Spleen (tissue), 7 donors: ENCODE data around the gene MGAT5.

ENCODE experiments used
- POLR2A ChIP-seq, 3 donors: fragments of 450-650 bp; IDR thresholded peaks; one replicate each; pipeline ENCODE4 v1.5.1; 2017; ENCODE audit warnings: antibody characterized with exemption in 3 of 3, mild to moderate bottlenecking in 1 of 3
- POLR2AphosphoS5 ChIP-seq, 3 donors: sonication (generic); formaldehyde crosslinking; IDR thresholded peaks; one replicate each; pipeline ENCODE4 v1.5.1; 2017; ENCODE audit warnings: antibody characterized with exemption in 3 of 3
- TF ChIP-seq, protein P1 (sequence below), 11 experiments: fragments of 200-600 bp in 7 of 11; fragments of 450-650 bp in 4 of 11; sonication (generic) in 4 of 11; IDR thresholded peaks in 8 of 11; conservative IDR thresholded peaks in 3 of 11; 1 replicate in 7 of 11; 2 replicates in 4 of 11; pipeline versions ENCODE4 v1.4.0 to v1.8.0; 2016 to 2021; ENCODE audit warnings: antibody characterized with exemption in 11 of 11, inconsistent platforms in 4 of 11, mild to moderate bottlenecking in 1 of 11
- donor health status: DM: no; HTN: no; CAD: no; lungs with moderate emphysema.
- donor health status: DM: no; HTN: no; CAD: no.
- donor health status: DM: no; HTN: no; CAD: no.

DNA sequence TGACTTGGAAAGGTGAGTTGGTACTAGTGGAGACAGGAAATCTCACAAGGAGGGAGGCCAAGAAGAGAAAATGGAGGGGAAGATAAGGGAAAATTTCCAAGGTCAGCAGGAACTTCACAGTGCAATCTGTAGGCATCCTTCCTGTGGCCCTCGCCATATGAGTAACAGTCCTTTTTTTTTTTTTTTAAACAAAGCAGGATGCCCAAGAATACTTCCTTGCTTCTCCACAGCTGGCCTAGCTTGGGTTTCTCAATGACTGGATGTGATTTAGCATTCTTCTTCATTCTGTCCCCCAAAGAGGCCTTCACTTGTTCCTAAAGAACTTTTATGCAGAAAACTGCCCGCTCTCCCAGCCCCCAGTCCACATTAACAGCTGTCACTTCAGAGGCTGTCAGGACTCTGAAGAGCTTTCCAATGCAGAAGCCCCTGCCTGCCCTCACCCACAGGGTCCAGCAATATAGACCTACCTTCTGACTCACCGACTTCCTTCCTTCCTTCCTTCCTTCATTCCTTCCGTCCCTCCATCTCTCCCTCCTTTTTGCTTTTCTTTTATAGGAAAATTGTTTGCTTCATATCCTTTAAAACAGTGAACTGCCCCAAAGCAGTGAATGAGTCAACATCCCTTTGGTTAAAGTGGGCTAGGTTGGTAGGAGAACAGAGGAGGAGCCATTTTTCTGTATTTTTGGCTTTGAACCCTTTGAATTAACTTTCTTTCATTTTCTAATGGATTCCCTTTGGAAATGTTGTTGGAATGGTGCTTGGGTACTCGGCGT is 172.0 kb downstream of the MGAT5 start:
- TF ChIP-seq POLR2A (IDR thresholded peaks at IDR 0.05): no peak
- TF ChIP-seq, protein P1, sequence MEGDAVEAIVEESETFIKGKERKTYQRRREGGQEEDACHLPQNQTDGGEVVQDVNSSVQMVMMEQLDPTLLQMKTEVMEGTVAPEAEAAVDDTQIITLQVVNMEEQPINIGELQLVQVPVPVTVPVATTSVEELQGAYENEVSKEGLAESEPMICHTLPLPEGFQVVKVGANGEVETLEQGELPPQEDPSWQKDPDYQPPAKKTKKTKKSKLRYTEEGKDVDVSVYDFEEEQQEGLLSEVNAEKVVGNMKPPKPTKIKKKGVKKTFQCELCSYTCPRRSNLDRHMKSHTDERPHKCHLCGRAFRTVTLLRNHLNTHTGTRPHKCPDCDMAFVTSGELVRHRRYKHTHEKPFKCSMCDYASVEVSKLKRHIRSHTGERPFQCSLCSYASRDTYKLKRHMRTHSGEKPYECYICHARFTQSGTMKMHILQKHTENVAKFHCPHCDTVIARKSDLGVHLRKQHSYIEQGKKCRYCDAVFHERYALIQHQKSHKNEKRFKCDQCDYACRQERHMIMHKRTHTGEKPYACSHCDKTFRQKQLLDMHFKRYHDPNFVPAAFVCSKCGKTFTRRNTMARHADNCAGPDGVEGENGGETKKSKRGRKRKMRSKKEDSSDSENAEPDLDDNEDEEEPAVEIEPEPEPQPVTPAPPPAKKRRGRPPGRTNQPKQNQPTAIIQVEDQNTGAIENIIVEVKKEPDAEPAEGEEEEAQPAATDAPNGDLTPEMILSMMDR (IDR thresholded peaks at IDR 0.05 in 8 of 11, conservative IDR thresholded peaks at IDR 0.05 in 3 of 11): no peak
- no peak for TF ChIP-seq POLR2AphosphoS5 (IDR thresholded peaks at IDR 0.05)
